Measurements from ENCODE around the gene SCFD2.
"Not testable (repeated sequence)": the region's sequence is repeated elsewhere in the genome, so short reads cannot be mapped to it uniquely, and the experiment has no call there.

SCFD2 gene

GRCh38 chr4:53346920-53347852, 18.7 kb downstream of the SCFD2 start:
- H3K9me3 ChIP-seq (ENCODE audit: control insufficient read depth in 1 of 2, low read length in 2 of 2): no peaks in the 10 kb centered on the region
- H3K4me3 ChIP-seq (ENCODE audit: low read depth in 1 of 2, low read length in 2 of 2): no peak overlapping the region
- no peaks in the 10 kb centered on the region for H3K27me3 ChIP-seq (ENCODE audit: control insufficient read depth in 1 of 2, insufficient read depth in 2 of 2, low read length in 2 of 2)
- H3K4me1 ChIP-seq (ENCODE audit: control insufficient read depth in 1 of 2, insufficient read depth in 2 of 2, low read length in 2 of 2): no peaks in the 10 kb centered on the region
- H3K36me3 ChIP-seq (ENCODE audit: control insufficient read depth in 1 of 2, insufficient read depth in 2 of 2, low read length in 2 of 2): peaks cover 6 to 10% of the 10 kb centered on the region in 2 donors
- no peak overlapping the region for H3K9ac ChIP-seq (ENCODE audit: low read depth in 1 of 2, low read length in 2 of 2)
- H3K27ac ChIP-seq (ENCODE audit: low read depth, low read length): no peak overlapping the region

- H3K27ac ChIP-seq (ENCODE audit: low read depth, low read length); H3K27me3 ChIP-seq (ENCODE audit: control insufficient read depth in 1 of 2, insufficient read depth in 2 of 2, low read length in 2 of 2); H3K4me1 ChIP-seq (ENCODE audit: control insufficient read depth in 1 of 2, insufficient read depth in 2 of 2, low read length in 2 of 2); H3K4me3 ChIP-seq (ENCODE audit: low read depth in 1 of 2, low read length in 2 of 2); H3K9me3 ChIP-seq (ENCODE audit: control insufficient read depth in 1 of 2, low read length in 2 of 2); H3K9ac ChIP-seq (ENCODE audit: low read depth in 1 of 2, low read length in 2 of 2); H3K36me3 ChIP-seq (ENCODE audit: control insufficient read depth in 1 of 2, insufficient read depth in 2 of 2, low read length in 2 of 2): not testable (repeated sequence)
Measured at GRCh38 chr4:53346392-53346791, 19.5 kb downstream of the SCFD2 start.

GRCh38 chr4:53340145-53340544, 25.7 kb downstream of the SCFD2 start:
- not testable (repeated sequence) for H3K27ac ChIP-seq (ENCODE audit: low read depth, low read length); H3K9ac ChIP-seq (ENCODE audit: low read depth in 1 of 2, low read length in 2 of 2); H3K9me3 ChIP-seq (ENCODE audit: control insufficient read depth in 1 of 2, low read length in 2 of 2); H3K4me3 ChIP-seq (ENCODE audit: low read depth in 1 of 2, low read length in 2 of 2); H3K36me3 ChIP-seq (ENCODE audit: control insufficient read depth in 1 of 2, insufficient read depth in 2 of 2, low read length in 2 of 2); H3K27me3 ChIP-seq (ENCODE audit: control insufficient read depth in 1 of 2, insufficient read depth in 2 of 2, low read length in 2 of 2); H3K4me1 ChIP-seq (ENCODE audit: control insufficient read depth in 1 of 2, insufficient read depth in 2 of 2, low read length in 2 of 2)

- H3K9ac ChIP-seq (ENCODE audit: low read depth in 1 of 2, low read length in 2 of 2); H3K9me3 ChIP-seq (ENCODE audit: control insufficient read depth in 1 of 2, low read length in 2 of 2); H3K27me3 ChIP-seq (ENCODE audit: control insufficient read depth in 1 of 2, insufficient read depth in 2 of 2, low read length in 2 of 2); H3K27ac ChIP-seq (ENCODE audit: low read depth, low read length); H3K36me3 ChIP-seq (ENCODE audit: control insufficient read depth in 1 of 2, insufficient read depth in 2 of 2, low read length in 2 of 2); H3K4me1 ChIP-seq (ENCODE audit: control insufficient read depth in 1 of 2, insufficient read depth in 2 of 2, low read length in 2 of 2); H3K4me3 ChIP-seq (ENCODE audit: low read depth in 1 of 2, low read length in 2 of 2): not testable (repeated sequence)
Measured at GRCh38 chr4:53334916-53335315, 30.9 kb downstream of the SCFD2 start.

- H3K4me3 ChIP-seq (ENCODE audit: low read depth in 1 of 2, low read length in 2 of 2): no peak overlapping the region
- no peaks in the 10 kb centered on the region for H3K9me3 ChIP-seq (ENCODE audit: control insufficient read depth in 1 of 2, low read length in 2 of 2)
- peaks cover 0 to 4% of the 10 kb centered on the region in 2 donors for H3K36me3 ChIP-seq (ENCODE audit: control insufficient read depth in 1 of 2, insufficient read depth in 2 of 2, low read length in 2 of 2)
- H3K27me3 ChIP-seq (ENCODE audit: control insufficient read depth in 1 of 2, insufficient read depth in 2 of 2, low read length in 2 of 2): no peaks in the 10 kb centered on the region
- no peak overlapping the region for H3K27ac ChIP-seq (ENCODE audit: low read depth, low read length)
- H3K9ac ChIP-seq (ENCODE audit: low read depth in 1 of 2, low read length in 2 of 2): no peak overlapping the region
- H3K4me1 ChIP-seq (ENCODE audit: control insufficient read depth in 1 of 2, insufficient read depth in 2 of 2, low read length in 2 of 2): peaks cover 8 to 17% of the 10 kb centered on the region in 2 donors
Measured at GRCh38 chr4:53326535-53326934, 39.3 kb downstream of the SCFD2 start.

GRCh38 chr4:53322696-53323095, 43.2 kb downstream of the SCFD2 start:
- H3K4me1 ChIP-seq (ENCODE audit: control insufficient read depth in 1 of 2, insufficient read depth in 2 of 2, low read length in 2 of 2): peaks cover 8 to 18% of the 10 kb centered on the region in 2 donors
- H3K4me3 ChIP-seq (ENCODE audit: low read depth in 1 of 2, low read length in 2 of 2): no peak overlapping the region
- no peaks in the 10 kb centered on the region for H3K27me3 ChIP-seq (ENCODE audit: control insufficient read depth in 1 of 2, insufficient read depth in 2 of 2, low read length in 2 of 2)
- peaks cover 0 to 4% of the 10 kb centered on the region in 2 donors for H3K36me3 ChIP-seq (ENCODE audit: control insufficient read depth in 1 of 2, insufficient read depth in 2 of 2, low read length in 2 of 2)
- no peak overlapping the region for H3K9ac ChIP-seq (ENCODE audit: low read depth in 1 of 2, low read length in 2 of 2)
- H3K27ac ChIP-seq (ENCODE audit: low read depth, low read length): no peak overlapping the region
- H3K9me3 ChIP-seq (ENCODE audit: control insufficient read depth in 1 of 2, low read length in 2 of 2): no peaks in the 10 kb centered on the region

GRCh38 chr4:53321984-53322289, 43.9 kb downstream of the SCFD2 start:
- H3K4me3 ChIP-seq (ENCODE audit: low read depth in 1 of 2, low read length in 2 of 2): no peak overlapping the region

GRCh38 chr4:53321151-53321983, 44.5 kb downstream of the SCFD2 start:
- no peaks in the 10 kb centered on the region for H3K9me3 ChIP-seq (ENCODE audit: control insufficient read depth in 1 of 2, low read length in 2 of 2)
- H3K4me3 ChIP-seq (ENCODE audit: low read depth in 1 of 2, low read length in 2 of 2): no peak overlapping the region
- no peaks in the 10 kb centered on the region for H3K27me3 ChIP-seq (ENCODE audit: control insufficient read depth in 1 of 2, insufficient read depth in 2 of 2, low read length in 2 of 2)
- no peaks in the 10 kb centered on the region for H3K36me3 ChIP-seq (ENCODE audit: control insufficient read depth in 1 of 2, insufficient read depth in 2 of 2, low read length in 2 of 2)
- H3K4me1 ChIP-seq (ENCODE audit: control insufficient read depth in 1 of 2, insufficient read depth in 2 of 2, low read length in 2 of 2): peaks cover 8 to 18% of the 10 kb centered on the region in 2 donors
- no peak overlapping the region for H3K9ac ChIP-seq (ENCODE audit: low read depth in 1 of 2, low read length in 2 of 2)
- no peak overlapping the region for H3K27ac ChIP-seq (ENCODE audit: low read depth, low read length)

More at GRCh38 chr4:53321984-53322289, 43.9 kb downstream of the SCFD2 start:
- Histone ChIP-seq H3K27me3 (ENCODE audit: control insufficient read depth in 1 of 2, insufficient read depth in 2 of 2, low read length in 2 of 2) (no peaks in the 10 kb centered on the region), H3K27ac (ENCODE audit: low read depth, low read length) (no peak overlapping the region), H3K36me3 (ENCODE audit: control insufficient read depth in 1 of 2, insufficient read depth in 2 of 2, low read length in 2 of 2) (no peaks in the 10 kb centered on the region), H3K4me1 (ENCODE audit: control insufficient read depth in 1 of 2, insufficient read depth in 2 of 2, low read length in 2 of 2) (peaks cover 8 to 18% of the 10 kb centered on the region in 2 donors), H3K9ac (ENCODE audit: low read depth in 1 of 2, low read length in 2 of 2) (no peak overlapping the region), H3K9me3 (ENCODE audit: control insufficient read depth in 1 of 2, low read length in 2 of 2) (no peaks in the 10 kb centered on the region)

- Histone ChIP-seq H3K27me3 (ENCODE audit: control insufficient read depth in 1 of 2, insufficient read depth in 2 of 2, low read length in 2 of 2) (no peaks in the 10 kb centered on the region), H3K36me3 (ENCODE audit: control insufficient read depth in 1 of 2, insufficient read depth in 2 of 2, low read length in 2 of 2) (no peaks in the 10 kb centered on the region), H3K9me3 (ENCODE audit: control insufficient read depth in 1 of 2, low read length in 2 of 2) (no peaks in the 10 kb centered on the region), H3K27ac (ENCODE audit: low read depth, low read length) (no peak overlapping the region), H3K9ac (ENCODE audit: low read depth in 1 of 2, low read length in 2 of 2) (no peak overlapping the region), H3K4me3 (ENCODE audit: low read depth in 1 of 2, low read length in 2 of 2) (no peak overlapping the region), H3K4me1 (ENCODE audit: control insufficient read depth in 1 of 2, insufficient read depth in 2 of 2, low read length in 2 of 2) (peaks cover 0 to 9% of the 10 kb centered on the region in 2 donors)
Measured at GRCh38 chr4:53315300-53315699, 50.6 kb downstream of the SCFD2 start.

- Histone ChIP-seq H3K27ac (ENCODE audit: low read depth, low read length) (no peak overlapping the region), H3K27me3 (ENCODE audit: control insufficient read depth in 1 of 2, insufficient read depth in 2 of 2, low read length in 2 of 2) (no peaks in the 10 kb centered on the region), H3K4me3 (ENCODE audit: low read depth in 1 of 2, low read length in 2 of 2) (no peak overlapping the region), H3K36me3 (ENCODE audit: control insufficient read depth in 1 of 2, insufficient read depth in 2 of 2, low read length in 2 of 2) (no peaks in the 10 kb centered on the region), H3K9ac (ENCODE audit: low read depth in 1 of 2, low read length in 2 of 2) (no peak overlapping the region), H3K9me3 (ENCODE audit: control insufficient read depth in 1 of 2, low read length in 2 of 2) (no peaks in the 10 kb centered on the region), H3K4me1 (ENCODE audit: control insufficient read depth in 1 of 2, insufficient read depth in 2 of 2, low read length in 2 of 2) (peaks cover 0 to 9% of the 10 kb centered on the region in 2 donors)
Measured at GRCh38 chr4:53314252-53314651, 51.6 kb downstream of the SCFD2 start.

All from duodenal mucosa (tissue), 2 donors.